NCI-H2171 (cell line): Measurements from ENCODE around the gene UNC5C.

Experiments
- DNase-seq: peaks from one replicate; lab custom pipeline; 2025; lab: John Stamatoyannopoulos, UW

The UNC5C gene

GRCh38 chr4:95546866-95547714 is 1.7 kb downstream of the UNC5C start:
- no peak for DNase-seq

- no peak for DNase-seq
These were observed 2.6 kb downstream of the UNC5C start for GRCh38 chr4:95546221-95546620.

- DNase-seq = no peak
These were observed 3.2 kb downstream of the UNC5C start for GRCh38 chr4:95545546-95545945.

GRCh38 chr4:95544113-95545103 is 4.4 kb downstream of the UNC5C start:
- no peak for DNase-seq

GRCh38 chr4:95541889-95542607 is 6.7 kb downstream of the UNC5C start:
- no peak for DNase-seq

- DNase-seq = no peak
These were observed 7.7 kb downstream of the UNC5C start for GRCh38 chr4:95541094-95541493.

- DNase-seq = no peak
These were observed 8.5 kb downstream of the UNC5C start for GRCh38 chr4:95540227-95540626.

GRCh38 chr4:95539106-95539505 is 9.7 kb downstream of the UNC5C start:
- no peak for DNase-seq

GRCh38 chr4:95537863-95538488 is 10.8 kb downstream of the UNC5C start:
- no peak for DNase-seq

- DNase-seq = no peak
These were observed 11.6 kb downstream of the UNC5C start for GRCh38 chr4:95537191-95537590.

- DNase-seq = no peak
These were observed 12.1 kb downstream of the UNC5C start for GRCh38 chr4:95536650-95537049.

- no peak for DNase-seq
These were observed 13.6 kb downstream of the UNC5C start for GRCh38 chr4:95535180-95535579.

GRCh38 chr4:95534032-95534431 is 14.7 kb downstream of the UNC5C start:
- DNase-seq = no peak

GRCh38 chr4:95533254-95533653 is 15.5 kb downstream of the UNC5C start:
- DNase-seq = no peak

GRCh38 chr4:95532305-95532704 is 16.5 kb downstream of the UNC5C start:
- DNase-seq = no peak

GRCh38 chr4:95531141-95531540 is 17.6 kb downstream of the UNC5C start:
- no peak for DNase-seq

- DNase-seq = no peak
These were observed 18.8 kb downstream of the UNC5C start for GRCh38 chr4:95529946-95530345.

- DNase-seq = no peak
These were observed 20.3 kb downstream of the UNC5C start for GRCh38 chr4:95528388-95528948.

GRCh38 chr4:95526075-95526474 is 22.7 kb downstream of the UNC5C start:
- DNase-seq = no peak

- no peak for DNase-seq
These were observed 24.0 kb downstream of the UNC5C start for GRCh38 chr4:95524729-95525128.

GRCh38 chr4:95524184-95524583 is 24.6 kb downstream of the UNC5C start:
- no peak for DNase-seq
